Activated CD4-positive, alpha-beta T cell treated with anti-CD3 and anti-CD28 coated beads, Interleukin-2, amount 10 ng/mL, durations not matched to agents 7 days and 5 days (primary cell): ENCODE results near the gene ERN1. TPM values are rescaled to one million over a fixed set of nuclear protein-coding genes. Genes with fewer than 3 reads are reported as not detected.

ENCODE experiments used
- CTCF ChIA-PET: fragments of 350-600 bp; sonication (Branson Sonifier 250); formaldehyde crosslinking; loops from one replicate; lab custom pipeline; 2021; ENCODE audit warnings: antibody characterized with exemption; lab: Charles Lee
- POLR2A ChIA-PET: fragments of 350-600 bp; sonication (Branson Sonifier 250); formaldehyde crosslinking; loops from one replicate; lab custom pipeline; 2021; ENCODE audit warnings: antibody characterized with exemption; lab: Charles Lee
- DNase-seq: peaks from one replicate; pipeline ENCODE4 v3.0.0-alpha.2; 2020
- H3K27ac Mint-ChIP-seq: one replicate; pipeline ENCODE4 v1.8.0; 2021; ENCODE audit warnings: mild to moderate bottlenecking, moderate library complexity, mixed read lengths
- H3K27me3 Mint-ChIP-seq: one replicate; pipeline ENCODE4 v1.8.0; 2021; ENCODE audit warnings: mixed read lengths
- H3K36me3 Mint-ChIP-seq: one replicate; pipeline ENCODE4 v1.8.0; 2021; ENCODE audit warnings: low read depth, mixed read lengths
- H3K4me1 Mint-ChIP-seq: one replicate; pipeline ENCODE4 v1.8.0; 2021; ENCODE audit warnings: mixed read lengths
- H3K4me3 Mint-ChIP-seq: one replicate; pipeline ENCODE4 v1.8.0; 2021; ENCODE audit warnings: mild to moderate bottlenecking, moderate library complexity, mixed read lengths
- H3K9me3 Mint-ChIP-seq: one replicate; pipeline ENCODE4 v1.8.0; 2021; ENCODE audit warnings: mixed read lengths
- total RNA-seq, 2 experiments: library from RNA; stranded (reverse); gene quantifications; one replicate each; pipeline ENCODE4 v1.2.3, GENCODE V29; 2021

ERN1 gene
- total RNA-seq, 2 experiments from 2014 or later, result 50.1 to 57.5 TPM

- H3K36me3 Mint-ChIP-seq, result peaks cover 72% of the 10 kb centered on the region
- H3K4me1 Mint-ChIP-seq, result peaks cover 66% of the 10 kb centered on the region
- ChIA-PET POLR2A (no interaction called here), CTCF (interaction anchor here (0.6 to 1.4 kb wide), 5 partner anchors 18 to 386 kb away, joined by 3 to 5 read pairs (median 3); no protein-coding TSS in a partner anchor)
- peak overlapping the region; percentile 1 for H3K27ac Mint-ChIP-seq
- no peak overlapping the region for H3K4me3 Mint-ChIP-seq
- DNase-seq, result no peak
- H3K9me3 Mint-ChIP-seq, result no peaks in the 10 kb centered on the region
- H3K27me3 Mint-ChIP-seq, result no peaks in the 10 kb centered on the region
Measured at GRCh38 chr17:64095144-64095882, 34.6 kb downstream of the ERN1 start.

DNA sequence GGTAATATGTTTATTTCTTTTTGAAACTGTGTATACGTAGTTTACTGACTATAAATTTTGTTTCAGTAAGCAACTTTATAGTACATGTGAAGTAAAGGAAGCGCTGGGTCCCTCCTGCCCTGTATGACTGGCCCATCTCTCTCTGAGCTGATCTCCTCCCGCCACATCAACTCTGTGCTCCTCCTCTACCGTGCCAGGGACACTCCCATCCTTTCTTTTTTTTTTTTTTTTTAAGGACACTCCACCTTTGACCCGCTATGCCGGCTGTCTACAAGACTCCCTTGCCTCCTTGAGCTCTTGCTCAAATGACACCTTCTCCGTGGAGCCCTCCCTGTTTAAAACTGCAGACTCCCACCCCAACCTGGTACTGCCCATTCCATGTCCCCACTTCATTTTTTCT is 35.5 kb downstream of the ERN1 start:
- no peak for DNase-seq
- no peak overlapping the region for H3K4me3 Mint-ChIP-seq
- no peaks in the 10 kb centered on the region for H3K27me3 Mint-ChIP-seq
- H3K27ac Mint-ChIP-seq, result no peak overlapping the region
- peaks cover 74% of the 10 kb centered on the region for H3K4me1 Mint-ChIP-seq
- H3K9me3 Mint-ChIP-seq, result no peaks in the 10 kb centered on the region
- ChIA-PET CTCF (no interaction called here), POLR2A (no interaction called here)
- peaks cover 71% of the 10 kb centered on the region for H3K36me3 Mint-ChIP-seq

GRCh38 chr17:64092952-64093451 is 36.9 kb downstream of the ERN1 start:
- POLR2A ChIA-PET, result interaction anchor here (0.7 kb wide), 1 partner anchor 10 kb away, joined by 3 read pairs; no protein-coding TSS in a partner anchor
- no peak for DNase-seq
- CTCF ChIA-PET, result interaction anchor here (0.8 to 1.7 kb wide), 5 partner anchors 10 to 74 kb away, joined by 3 to 5 read pairs (median 5); no protein-coding TSS in a partner anchor
- peaks cover 79% of the 10 kb centered on the region for H3K4me1 Mint-ChIP-seq
- H3K27ac Mint-ChIP-seq, result peak overlapping the region; percentile 43
- no peaks in the 10 kb centered on the region for H3K27me3 Mint-ChIP-seq
- no peak overlapping the region for H3K4me3 Mint-ChIP-seq
- no peaks in the 10 kb centered on the region for H3K9me3 Mint-ChIP-seq
- H3K36me3 Mint-ChIP-seq, result peaks cover 71% of the 10 kb centered on the region

- Mint-ChIP-seq H3K27me3 (no peaks in the 10 kb centered on the region), H3K27ac (peak overlapping the region; percentile 92), H3K36me3 (peaks cover 68% of the 10 kb centered on the region), H3K4me3 (no peak overlapping the region), H3K4me1 (peaks cover 84% of the 10 kb centered on the region), H3K9me3 (no peaks in the 10 kb centered on the region)
- no peak for DNase-seq
- ChIA-PET CTCF (interaction anchor here (0.8 to 1.7 kb wide), 4 partner anchors 11 to 41 kb away, joined by 3 to 5 read pairs (median 4); no protein-coding TSS in a partner anchor), POLR2A (no interaction called here)
Measured at GRCh38 chr17:64092113-64092512, 37.8 kb downstream of the ERN1 start.

GRCh38 chr17:64091571-64091970 is 38.4 kb downstream of the ERN1 start:
- H3K4me1 Mint-ChIP-seq, result peaks cover 83% of the 10 kb centered on the region
- peaks cover 64% of the 10 kb centered on the region for H3K36me3 Mint-ChIP-seq
- H3K4me3 Mint-ChIP-seq, result no peak overlapping the region
- no peak for DNase-seq
- CTCF ChIA-PET, result interaction anchor here (1.1 to 1.7 kb wide), 2 partner anchors 29 to 42 kb away, joined by 3 to 5 read pairs; no protein-coding TSS in a partner anchor
- peak overlapping the region; percentile 92 for H3K27ac Mint-ChIP-seq
- H3K27me3 Mint-ChIP-seq, result no peaks in the 10 kb centered on the region
- POLR2A ChIA-PET, result no interaction called here
- no peaks in the 10 kb centered on the region for H3K9me3 Mint-ChIP-seq

DNA sequence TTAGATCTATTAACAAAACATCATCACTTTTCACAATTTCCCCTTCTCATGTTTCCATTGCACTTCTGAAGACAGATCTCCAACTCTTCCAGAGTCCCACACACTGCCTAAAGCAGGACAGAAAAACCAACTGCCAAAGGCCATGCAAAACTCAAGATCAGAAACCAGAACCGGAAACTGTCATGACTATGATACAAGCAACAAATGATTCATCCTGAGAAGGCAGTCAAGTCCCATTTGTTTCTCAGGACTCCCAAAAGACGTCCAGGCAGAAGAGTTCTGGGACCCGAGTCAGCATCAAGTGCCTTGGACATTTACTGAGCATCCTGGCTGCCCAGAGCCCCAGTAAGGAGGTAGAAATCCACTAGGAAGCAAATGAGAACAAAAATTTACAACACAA is 38.8 kb downstream of the ERN1 start:
- peak overlapping the region; percentile 92 for H3K27ac Mint-ChIP-seq
- POLR2A ChIA-PET, result no interaction called here
- DNase-seq, result peak; percentile 15
- H3K9me3 Mint-ChIP-seq, result no peaks in the 10 kb centered on the region
- H3K27me3 Mint-ChIP-seq, result no peaks in the 10 kb centered on the region
- H3K4me3 Mint-ChIP-seq, result peak overlapping the region; percentile 35
- H3K4me1 Mint-ChIP-seq, result peaks cover 80% of the 10 kb centered on the region
- peaks cover 61% of the 10 kb centered on the region for H3K36me3 Mint-ChIP-seq
- CTCF ChIA-PET, result interaction anchor here (1.1 kb wide), 1 partner anchor 42 kb away, joined by 3 read pairs; no protein-coding TSS in a partner anchor

DNA sequence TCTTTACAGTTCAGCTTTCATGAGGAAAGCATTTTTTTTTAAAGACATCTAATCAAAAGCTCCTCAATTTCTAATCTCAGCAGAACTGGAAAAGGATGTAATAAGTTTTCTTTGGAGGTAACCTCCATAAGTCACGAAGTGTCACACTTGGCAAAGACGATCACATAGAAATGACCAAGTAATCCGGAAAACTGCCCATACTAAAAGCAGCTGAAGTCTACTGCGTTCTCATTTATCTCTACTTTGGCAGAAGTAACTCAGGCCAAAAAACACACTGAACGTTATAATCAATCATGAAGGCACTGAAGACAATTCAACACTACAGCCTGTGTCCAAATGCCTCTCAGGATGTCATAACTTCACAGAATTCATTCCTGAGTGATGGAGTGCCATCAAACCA is 39.8 kb downstream of the ERN1 start:
- no peak overlapping the region for H3K4me3 Mint-ChIP-seq
- no peak overlapping the region for H3K27ac Mint-ChIP-seq
- DNase-seq, result no peak
- H3K9me3 Mint-ChIP-seq, result no peaks in the 10 kb centered on the region
- CTCF ChIA-PET, result interaction anchor here (0.7 to 1.0 kb wide), 4 partner anchors 16 to 65 kb away, joined by 3 to 4 read pairs (median 4); no protein-coding TSS in a partner anchor
- POLR2A ChIA-PET, result interaction anchor here (0.6 kb wide), 1 partner anchor 23 kb away, joined by 3 read pairs; no protein-coding TSS in a partner anchor
- peaks cover 72% of the 10 kb centered on the region for H3K4me1 Mint-ChIP-seq
- peaks cover 52% of the 10 kb centered on the region for H3K36me3 Mint-ChIP-seq
- no peaks in the 10 kb centered on the region for H3K27me3 Mint-ChIP-seq

DNA sequence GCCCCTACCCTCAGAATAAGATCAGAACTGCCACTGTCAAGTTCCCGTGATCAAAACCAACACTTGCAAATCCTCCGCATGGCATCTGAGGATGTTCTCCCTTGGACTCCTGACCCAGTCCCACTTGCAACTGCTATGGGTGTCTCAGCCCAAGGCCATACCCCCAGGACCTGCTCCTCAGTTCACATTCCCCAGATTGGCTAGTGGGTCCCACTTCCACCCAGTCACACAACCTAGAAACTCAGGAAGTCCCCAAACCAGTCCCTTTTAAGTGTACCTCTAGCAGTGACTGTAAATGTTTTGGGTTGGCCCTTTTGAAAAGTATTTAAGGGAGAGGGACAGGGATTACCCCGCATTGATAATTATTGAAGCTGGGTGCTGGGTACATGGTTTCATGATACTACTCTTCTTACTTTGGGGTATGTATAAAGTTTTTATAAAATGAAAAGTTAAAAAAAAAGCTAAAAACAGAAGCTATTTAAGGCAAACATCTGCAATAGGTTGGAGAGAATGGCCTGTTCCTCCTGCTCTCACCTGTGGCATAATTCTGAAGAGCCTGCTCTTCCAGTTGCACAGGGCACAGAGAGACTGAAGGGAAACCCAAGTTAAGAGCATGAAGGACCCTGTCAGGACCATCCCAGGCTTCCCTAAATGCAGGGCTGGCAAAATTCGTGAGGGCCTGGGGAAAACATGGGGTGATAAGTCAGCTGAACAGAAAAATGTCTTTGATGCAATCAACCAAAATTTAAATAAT is 42.5 kb downstream of the ERN1 start:
- Mint-ChIP-seq H3K36me3 (peaks cover 32% of the 10 kb centered on the region), H3K27me3 (no peaks in the 10 kb centered on the region), H3K4me1 (peaks cover 52% of the 10 kb centered on the region), H3K4me3 (no peak overlapping the region), H3K27ac (peak overlapping the region; percentile 16), H3K9me3 (no peaks in the 10 kb centered on the region)
- POLR2A ChIA-PET, result no interaction called here
- CTCF ChIA-PET, result interaction anchor here (0.8 to 2.2 kb wide), 5 partner anchors 11 to 62 kb away, joined by 3 to 9 read pairs (median 5); no protein-coding TSS in a partner anchor
- DNase-seq, result no peak

GRCh38 chr17:64085650-64086005 is 44.3 kb downstream of the ERN1 start:
- ChIA-PET CTCF (interaction anchor here (0.8 to 0.9 kb wide), 2 partner anchors 38 to 237 kb away, joined by 3 read pairs; no protein-coding TSS in a partner anchor), POLR2A (no interaction called here)
- Mint-ChIP-seq H3K27me3 (no peaks in the 10 kb centered on the region), H3K4me1 (peaks cover 38% of the 10 kb centered on the region), H3K4me3 (no peak overlapping the region), H3K9me3 (no peaks in the 10 kb centered on the region), H3K36me3 (peaks cover 27% of the 10 kb centered on the region), H3K27ac (no peak overlapping the region)
- no peak for DNase-seq

DNA sequence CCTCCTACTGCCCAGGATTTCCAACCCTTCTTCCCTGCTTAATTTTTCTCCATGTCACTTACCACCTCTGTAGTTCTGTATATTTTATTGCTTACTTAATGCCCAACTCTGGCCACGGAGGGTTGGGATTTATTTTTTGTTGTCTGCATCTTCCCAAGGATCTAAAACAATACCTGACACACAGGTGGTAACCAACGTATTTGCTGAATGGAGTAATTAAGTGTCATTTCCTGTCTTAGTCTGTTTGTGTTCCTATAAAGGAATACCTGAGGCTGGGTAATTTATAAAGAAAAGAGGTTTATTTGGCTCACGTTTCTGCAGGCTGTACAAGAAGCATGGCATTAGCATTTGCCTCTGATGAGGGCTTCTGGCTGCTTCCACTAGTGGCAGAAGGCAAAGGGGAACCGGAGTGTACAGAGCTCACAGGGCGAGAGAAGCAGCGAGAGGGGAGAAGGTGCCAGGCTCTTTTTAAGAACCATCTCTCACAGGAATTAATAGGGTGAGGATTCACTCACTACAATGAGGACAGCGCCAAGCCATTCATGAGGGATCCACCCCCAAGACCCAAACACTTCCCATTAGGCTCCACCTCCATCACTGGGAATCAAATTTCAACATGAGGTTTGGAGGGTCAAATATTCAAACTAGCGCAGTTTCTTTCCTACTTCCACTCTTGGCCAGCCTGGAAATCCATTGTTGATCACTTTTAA is 44.8 kb downstream of the ERN1 start:
- CTCF ChIA-PET, result interaction anchor here (0.8 to 0.9 kb wide), 3 partner anchors 39 to 236 kb away, joined by 3 read pairs; no protein-coding TSS in a partner anchor

DNA sequence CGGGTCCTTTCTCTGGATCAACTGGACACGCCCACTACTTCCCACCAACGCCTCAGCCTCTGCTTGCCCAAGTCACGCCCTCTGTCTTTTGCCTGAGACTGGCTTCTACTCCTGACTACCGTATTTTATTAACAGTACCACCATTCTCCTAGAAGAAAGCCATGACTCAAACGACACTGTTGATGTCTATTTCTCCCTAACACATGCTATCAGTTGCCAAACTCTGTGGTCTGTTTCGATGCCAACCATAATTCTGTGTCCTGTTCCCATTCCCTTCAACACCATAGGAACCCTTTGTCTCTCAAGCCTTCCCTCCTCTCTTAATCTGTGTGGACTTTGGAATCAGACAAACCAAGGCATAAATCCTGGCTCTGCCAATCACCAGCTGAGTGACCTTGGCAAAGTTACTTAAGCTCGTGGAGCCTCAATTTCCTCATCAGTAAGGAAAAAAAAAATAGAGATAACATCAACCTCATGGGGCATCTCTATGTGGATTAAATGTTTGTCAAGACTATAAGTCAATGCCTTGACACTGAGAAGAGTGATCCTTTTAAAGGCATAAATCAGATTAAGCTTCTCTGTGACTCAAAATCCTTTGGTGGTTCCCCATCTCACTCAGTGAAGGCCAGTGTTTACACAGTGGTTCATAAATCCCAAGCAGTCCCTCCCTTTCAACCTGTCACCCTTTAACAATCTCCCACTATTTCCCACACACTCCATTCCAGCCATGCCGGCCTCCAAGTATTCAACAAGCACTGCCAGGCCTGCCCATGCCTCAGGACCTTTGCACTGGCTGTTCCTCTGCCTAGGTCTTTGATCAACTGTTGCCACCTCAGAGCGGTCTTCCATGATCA is 45.6 kb downstream of the ERN1 start:
- Mint-ChIP-seq H3K36me3 (peaks cover 34% of the 10 kb centered on the region), H3K4me3 (no peak overlapping the region), H3K4me1 (peaks cover 36% of the 10 kb centered on the region), H3K27me3 (no peaks in the 10 kb centered on the region), H3K9me3 (no peaks in the 10 kb centered on the region), H3K27ac (no peak overlapping the region)
- CTCF ChIA-PET, result interaction anchor here (0.8 kb wide), 1 partner anchor 49 kb away, joined by 3 read pairs; no protein-coding TSS in a partner anchor
- POLR2A ChIA-PET, result no interaction called here
- DNase-seq, result no peak

More for the DNA sequence above, 44.8 kb downstream of the ERN1 start:
- Mint-ChIP-seq H3K4me1 (peaks cover 38% of the 10 kb centered on the region), H3K27me3 (no peaks in the 10 kb centered on the region), H3K36me3 (peaks cover 28% of the 10 kb centered on the region), H3K9me3 (no peaks in the 10 kb centered on the region), H3K27ac (no peak overlapping the region), H3K4me3 (no peak overlapping the region)
- DNase-seq, result no peak
- POLR2A ChIA-PET, result no interaction called here
